Stimulated activated CD4-positive, alpha-beta T cell treated with anti-CD3 and anti-CD28 coated beads, Interleukin-15, amount 100 ng/mL, for 48 hours (primary cell): ENCODE measurements around the gene FAM118B.

Source experiments
- DNase-seq, 2 donors: peaks; one replicate each; pipeline ENCODE4 v3.0.0-alpha.2; 2020; ENCODE audit warnings: low read depth in 2 of 2

The FAM118B gene

GRCh38 chr11:126310200-126310991, 98.8 kb downstream of the FAM118B start:
- no peak for DNase-seq

- no peak for DNase-seq
Measured at GRCh38 chr11:126310992-126311310, 99.4 kb downstream of the FAM118B start.

GRCh38 chr11:126311401-126312291, 100.1 kb downstream of the FAM118B start:
- DNase-seq: no peak
